HEK293T (cell line): ENCODE measurements around the gene HOXC6.

Experiments
- CTCF ChIA-PET: fragments of 350-600 bp; formaldehyde crosslinking; extraction: SDS; loops from one replicate; lab custom pipeline; 2021; ENCODE audit warnings: antibody characterized with exemption, inconsistent platforms; lab: Yijun Ruan, JAX
- POLR2A ChIA-PET: fragments of 350-600 bp; formaldehyde crosslinking; extraction: SDS; loops from one replicate; lab custom pipeline; 2020; ENCODE audit warnings: antibody characterized with exemption, inconsistent platforms; lab: Yijun Ruan, JAX
- DNase-seq: peaks from one replicate; pipeline ENCODE4 v3.0.0; 2012; ENCODE audit warnings: mixed read lengths; ENCODE audit errors: extremely low spot score
- ARNT ChIP-seq: fragments of 450-650 bp; IDR thresholded peaks from 2 replicates; pipeline ENCODE4 v1.6.1; 2017; ENCODE audit warnings: mild to moderate bottlenecking
- BHLHE40 ChIP-seq: fragments of 450-650 bp; IDR thresholded peaks from 2 replicates; pipeline ENCODE4 v1.6.1; 2016; ENCODE audit warnings: mild to moderate bottlenecking, moderate library complexity, borderline replicate concordance
- CTBP1 ChIP-seq: fragments of 450-650 bp; IDR thresholded peaks from 2 replicates; pipeline ENCODE4 v1.6.1; 2016; ENCODE audit warnings: borderline replicate concordance
- ELF4 ChIP-seq: fragments of 450-650 bp; IDR thresholded peaks from 2 replicates; pipeline ENCODE4 v1.6.1; 2017; ENCODE audit warnings: antibody characterized with exemption
- FOXA1 ChIP-seq: fragments of 450-650 bp; IDR thresholded peaks from 2 replicates; pipeline ENCODE4 v1.6.1; 2016; ENCODE audit warnings: mild to moderate bottlenecking
- FOXK2 ChIP-seq: fragments of 450-650 bp; IDR thresholded peaks from 2 replicates; pipeline ENCODE4 v1.6.1; 2016; ENCODE audit warnings: mild to moderate bottlenecking
- HDGF ChIP-seq: fragments of 450-650 bp; IDR thresholded peaks from 2 replicates; pipeline ENCODE4 v1.6.1; 2017; ENCODE audit warnings: antibody characterized with exemption, borderline replicate concordance
- L3MBTL2 ChIP-seq: fragments of 450-650 bp; conservative IDR thresholded peaks from 2 replicates; pipeline ENCODE4 v1.6.1; 2016; ENCODE audit warnings: mild to moderate bottlenecking
- LEF1 ChIP-seq: fragments of 450-650 bp; IDR thresholded peaks from 2 replicates; pipeline ENCODE4 v1.6.1; 2017; ENCODE audit warnings: mild to moderate bottlenecking, borderline replicate concordance
- NFRKB ChIP-seq: fragments of 450-650 bp; IDR thresholded peaks from 2 replicates; pipeline ENCODE4 v1.6.1; 2016; ENCODE audit warnings: mild to moderate bottlenecking, moderate library complexity
- SP1 ChIP-seq: fragments of 450-650 bp; IDR thresholded peaks from 2 replicates; pipeline ENCODE4 v1.6.1; 2017
- SUZ12 ChIP-seq: fragments of 450-650 bp; IDR thresholded peaks from 2 replicates; pipeline ENCODE4 v1.6.1; 2016; ENCODE audit warnings: mild to moderate bottlenecking
- TARDBP ChIP-seq: fragments of 450-650 bp; IDR thresholded peaks from 2 replicates; pipeline ENCODE4 v1.6.1; 2016
- ZNF384 ChIP-seq: fragments of 450-650 bp; IDR thresholded peaks from 2 replicates; pipeline ENCODE4 v1.6.1; 2016
- TF ChIP-seq, protein P1 (sequence below): fragments of 450-650 bp; IDR thresholded peaks from 2 replicates; pipeline ENCODE4 v1.6.1; 2016

HOXC6 gene

DNA sequence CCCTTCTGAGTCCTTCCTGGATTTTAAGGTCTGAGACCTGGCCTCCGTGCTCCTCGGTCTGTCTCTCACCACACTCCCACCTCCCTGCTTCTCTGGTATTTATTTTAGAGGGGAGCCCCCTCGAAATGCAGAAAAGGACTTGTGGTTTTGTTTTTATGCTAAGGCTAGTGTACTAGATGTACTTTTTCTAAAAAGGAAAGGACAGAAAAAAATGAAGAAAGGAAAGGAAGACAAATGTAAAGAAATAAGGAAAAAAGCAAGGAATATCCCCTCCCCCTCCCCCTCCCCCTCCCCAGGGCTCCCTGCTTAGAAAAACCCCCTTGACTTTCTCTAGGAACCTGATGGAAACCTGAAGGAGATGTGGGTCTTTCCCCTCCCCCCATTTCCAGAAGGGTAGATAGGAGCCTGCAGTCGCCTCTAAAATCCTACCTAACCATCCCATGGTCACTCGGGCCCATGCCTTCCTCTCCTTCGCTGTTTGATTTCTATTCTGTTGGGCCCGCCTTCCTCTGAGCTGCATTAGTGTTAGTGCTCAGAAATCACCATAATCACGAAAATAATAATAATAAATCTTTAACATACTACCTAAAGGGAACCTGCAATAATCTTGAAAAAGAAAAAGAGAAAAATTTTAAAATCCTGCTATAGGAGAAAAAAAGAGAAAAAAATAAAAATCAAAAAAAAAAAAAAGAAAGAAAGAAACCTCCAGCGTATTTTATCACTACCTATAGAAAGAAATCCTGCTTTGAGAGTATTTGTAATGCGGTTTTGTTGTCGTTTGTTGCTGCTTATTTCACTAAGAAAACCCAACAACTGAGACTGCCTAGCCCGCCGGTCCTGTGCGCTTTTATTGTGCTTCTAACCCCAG is 16.3 kb upstream of the HOXC6 start:
- ChIA-PET POLR2A (interaction anchor here (1.2 kb wide), 1 partner anchor 14 kb away, joined by 4 read pairs; no protein-coding TSS in a partner anchor), CTCF (interaction anchor here (0.6 to 0.8 kb wide), 3 partner anchors 10 to 161 kb away, joined by 3 to 4 read pairs (median 3); no protein-coding TSS in a partner anchor)
- TF ChIP-seq ZNF384 = no peak
- no peak for TF ChIP-seq FOXA1
- no peak for TF ChIP-seq FOXK2
- TF ChIP-seq L3MBTL2 = no peak
- no peak for TF ChIP-seq SUZ12
- TF ChIP-seq BHLHE40 = no peak
- no peak for TF ChIP-seq LEF1
- no peak for TF ChIP-seq ELF4
- TF ChIP-seq HDGF = no peak
- TF ChIP-seq CTBP1 = no peak
- DNase-seq = no peak

DNA sequence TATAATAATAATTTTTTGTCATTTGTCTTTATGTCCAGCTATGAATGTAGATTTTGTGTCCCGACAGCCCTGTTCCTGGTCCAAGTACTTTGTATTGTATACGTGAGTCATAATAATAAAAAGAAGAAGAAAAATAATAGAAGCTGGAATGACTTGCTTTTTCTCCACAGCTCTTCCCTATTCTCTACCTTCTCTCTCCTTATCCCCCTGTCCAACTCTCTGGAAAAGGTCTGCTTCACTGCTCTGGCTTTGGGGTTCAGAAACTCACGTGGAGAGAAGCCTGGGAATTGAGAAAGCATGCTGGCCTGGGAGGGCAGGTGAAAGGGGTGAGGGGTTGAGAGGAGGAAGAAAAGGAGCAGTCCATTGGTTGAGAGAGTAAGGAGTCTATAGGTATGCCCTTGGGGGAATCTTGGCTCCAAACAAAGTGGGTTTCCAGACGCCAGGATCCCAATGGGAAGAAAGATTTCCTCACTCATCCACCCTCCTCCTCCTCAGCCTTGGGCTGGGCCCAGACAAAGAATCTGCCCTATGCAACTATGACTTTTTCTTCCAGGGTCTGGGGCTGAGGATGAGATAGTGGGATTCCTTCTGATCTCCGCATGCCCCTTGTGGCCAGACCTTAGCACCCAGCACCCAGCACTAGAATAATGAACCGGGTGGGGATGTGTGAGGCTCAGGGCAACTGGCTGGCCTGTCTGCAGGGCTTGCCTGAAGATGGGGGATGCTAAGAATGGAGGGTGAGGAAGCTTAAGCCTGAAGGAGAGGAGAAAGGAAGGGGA is 15.4 kb upstream of the HOXC6 start:
- DNase-seq = no peak
- ChIA-PET POLR2A (interaction anchor here (0.9 to 1.4 kb wide), 2 partner anchors 14 to 25 kb away, joined by 3 read pairs; no protein-coding TSS in a partner anchor), CTCF (interaction anchor here (0.6 to 1.4 kb wide), 5 partner anchors 9 to 160 kb away, joined by 3 to 7 read pairs (median 3); partner anchors contain the start of genes HOXC5 and HOXC9)
- TF ChIP-seq TARDBP = no peak
- no peak for TF ChIP-seq SP1
- TF ChIP-seq L3MBTL2 = no peak
- no peak for TF ChIP-seq FOXA1

DNA sequence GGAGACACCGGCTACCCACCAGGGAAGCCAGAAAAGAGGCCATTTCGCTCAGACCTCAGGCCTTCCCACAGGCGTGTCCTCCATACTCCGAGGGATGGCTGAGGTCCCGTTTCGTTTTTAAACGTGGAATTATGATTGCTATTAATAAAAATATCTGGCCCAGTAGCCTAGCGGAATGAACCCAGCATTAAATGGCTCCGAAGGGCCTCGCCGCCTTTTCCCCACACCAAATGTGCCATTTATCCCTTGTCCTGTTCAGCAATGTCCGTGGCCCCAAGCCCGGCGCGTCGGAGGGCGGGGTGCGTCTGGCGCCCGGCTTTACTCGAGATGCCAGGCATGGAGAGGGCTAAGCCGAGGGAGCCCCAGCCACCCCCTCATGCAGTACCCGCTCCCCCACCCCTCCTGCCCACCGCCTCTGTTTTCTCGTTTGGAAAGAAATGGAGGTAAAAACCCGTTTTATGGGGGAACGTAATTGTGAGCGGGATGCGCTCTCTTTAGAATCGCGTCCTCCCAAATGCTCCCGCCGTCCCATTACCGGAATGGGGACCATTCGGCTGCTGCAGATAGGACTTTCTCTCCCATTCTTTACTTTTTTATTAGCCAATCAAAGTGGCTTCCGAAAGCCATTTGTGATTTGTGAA is 13.7 kb upstream of the HOXC6 start:
- TF ChIP-seq ARNT = no peak
- TF ChIP-seq TARDBP = no peak
- no peak for TF ChIP-seq SUZ12
- TF ChIP-seq SP1 = no peak
- no peak for TF ChIP-seq ELF4
- no peak for TF ChIP-seq ZNF384
- TF ChIP-seq, protein P1, sequence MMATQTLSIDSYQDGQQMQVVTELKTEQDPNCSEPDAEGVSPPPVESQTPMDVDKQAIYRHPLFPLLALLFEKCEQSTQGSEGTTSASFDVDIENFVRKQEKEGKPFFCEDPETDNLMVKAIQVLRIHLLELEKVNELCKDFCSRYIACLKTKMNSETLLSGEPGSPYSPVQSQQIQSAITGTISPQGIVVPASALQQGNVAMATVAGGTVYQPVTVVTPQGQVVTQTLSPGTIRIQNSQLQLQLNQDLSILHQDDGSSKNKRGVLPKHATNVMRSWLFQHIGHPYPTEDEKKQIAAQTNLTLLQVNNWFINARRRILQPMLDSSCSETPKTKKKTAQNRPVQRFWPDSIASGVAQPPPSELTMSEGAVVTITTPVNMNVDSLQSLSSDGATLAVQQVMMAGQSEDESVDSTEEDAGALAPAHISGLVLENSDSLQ = no peak
- TF ChIP-seq LEF1 = no peak
- TF ChIP-seq BHLHE40 = no peak
- no peak for TF ChIP-seq CTBP1
- no peak for TF ChIP-seq NFRKB
- no peak for TF ChIP-seq L3MBTL2
- POLR2A ChIA-PET = interaction anchor here (1.0 to 1.4 kb wide), 4 partner anchors 8 to 266 kb away, joined by 3 read pairs; partner anchors contain the start of gene HNRNPA1
- CTCF ChIA-PET = interaction anchor here (1.4 kb wide), 1 partner anchor 18 kb away, joined by 7 read pairs; the partner anchor contains the start of gene HOXC5
- DNase-seq = no peak

DNA sequence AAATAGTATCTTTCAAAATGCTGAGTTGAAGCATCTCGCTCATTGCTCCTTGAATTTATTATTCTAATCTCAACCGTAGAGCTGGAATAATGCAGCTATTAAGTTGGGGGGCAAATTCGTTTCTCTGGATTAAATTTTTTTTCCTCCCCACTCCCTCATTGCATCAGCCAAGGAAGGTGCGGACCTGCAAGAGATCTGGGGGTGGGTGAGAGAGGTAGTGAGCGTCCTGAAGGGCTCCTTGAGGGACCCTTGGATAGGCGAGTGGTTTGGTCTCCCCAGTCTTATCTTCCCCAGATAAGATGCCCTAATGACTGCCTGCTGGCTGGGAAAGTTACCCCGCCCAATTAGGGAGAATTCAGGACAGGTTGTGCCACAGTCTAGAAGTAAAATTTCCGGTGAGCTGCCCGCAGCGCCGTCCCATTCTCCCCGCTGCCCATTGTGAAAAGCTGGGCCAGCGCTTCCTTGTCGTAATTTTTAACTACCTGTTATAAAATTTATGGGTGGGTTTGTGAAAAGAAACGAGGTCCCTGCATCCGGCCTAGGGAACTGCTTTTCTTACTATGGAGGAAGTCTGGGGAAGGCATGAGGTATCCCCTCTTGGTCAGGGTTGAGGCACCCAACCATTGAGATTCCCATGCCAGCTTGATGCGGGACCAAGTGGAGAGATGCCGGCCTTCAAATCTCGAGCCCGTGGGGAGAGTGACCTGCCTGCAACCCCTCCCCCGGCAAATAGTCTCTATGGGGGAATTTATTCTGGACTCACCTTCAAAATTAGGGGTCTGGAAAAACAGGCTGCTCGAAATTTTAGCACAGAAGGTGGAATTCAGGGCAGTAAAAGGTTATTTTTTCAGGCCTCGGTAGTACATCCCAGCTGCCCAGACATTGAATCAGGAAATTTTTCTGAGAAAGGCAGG is 13.0 kb upstream of the HOXC6 start:
- TF ChIP-seq L3MBTL2 = no peak
- no peak for TF ChIP-seq ARNT
- TF ChIP-seq, protein P1 = no peak
- no peak for DNase-seq
- POLR2A ChIA-PET = interaction anchor here (1.0 to 2.9 kb wide), 7 partner anchors 8 to 265 kb away, joined by 3 to 26 read pairs (median 3); partner anchors contain the start of genes HNRNPA1, HOXC6 and HOXC9
- CTCF ChIA-PET = interaction anchor here (1.1 to 2.3 kb wide), 2 partner anchors 9 to 10 kb away, joined by 3 to 6 read pairs; no protein-coding TSS in a partner anchor

DNA sequence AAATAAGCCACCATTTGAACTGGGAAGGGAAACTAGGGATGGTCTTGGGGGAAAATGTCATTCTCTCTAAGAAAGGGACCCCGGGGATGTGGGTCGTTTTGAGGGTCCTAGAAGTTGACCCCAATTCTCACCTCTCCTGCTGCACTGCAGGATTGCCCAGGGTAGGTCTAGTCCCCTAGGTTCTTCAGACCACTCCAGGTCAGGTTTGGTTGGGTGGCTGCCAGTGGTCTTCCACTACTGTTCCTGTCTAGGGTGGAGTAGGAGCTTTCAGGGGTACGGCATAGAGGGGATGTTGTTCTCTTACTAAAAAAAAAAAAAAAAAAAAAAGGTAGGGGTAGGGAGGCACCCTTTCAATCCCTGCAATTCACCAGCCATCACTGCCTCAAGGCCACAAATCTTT is 12.2 kb upstream of the HOXC6 start:
- CTCF ChIA-PET = interaction anchor here (0.6 to 2.3 kb wide), 5 partner anchors 9 to 192 kb away, joined by 3 to 13 read pairs (median 4); partner anchors contain the start of gene HOXC10
- POLR2A ChIA-PET = interaction anchor here (0.7 to 2.9 kb wide), 16 partner anchors 8 to 134 kb away, joined by 3 to 26 read pairs (median 4); partner anchors contain the start of genes HOXC4, HOXC5, HOXC6 and HOXC8
- TF ChIP-seq SUZ12 = no peak
- TF ChIP-seq ARNT = no peak
- no peak for TF ChIP-seq FOXK2
- TF ChIP-seq L3MBTL2 = no peak
- DNase-seq = no peak
